ENCODE measurements around the gene CHRNB1. TPM values are rescaled to one million over a fixed set of nuclear protein-coding genes. Genes with fewer than 3 reads are reported as not detected.

Gene CHRNB1
- total RNA-seq, 2 donors from 2014 or later, result 2.6 to 8.8 TPM

GRCh38 chr17:7475764-7476422, 31.0 kb downstream of the CHRNB1 start:
- H3K27me3 ChIP-seq, result no peaks in the 10 kb centered on the region
- no peak for ATAC-seq
- intact Hi-C loops (cut with DNase I), result no loop called here
- WGBS, 2 donors, result 52 to 57% methylated on average over 15 of the region's 15 CpGs
- peak overlapping the region; percentile 13 to 99 (median 50) for H3K27ac ChIP-seq
- peaks cover 66% of the 10 kb centered on the region for H3K4me1 ChIP-seq
- no peak overlapping the region for H3K4me3 ChIP-seq
- peak; percentile 36 to 63 (median 54) for DNase-seq
- TF ChIP-seq, protein P1, sequence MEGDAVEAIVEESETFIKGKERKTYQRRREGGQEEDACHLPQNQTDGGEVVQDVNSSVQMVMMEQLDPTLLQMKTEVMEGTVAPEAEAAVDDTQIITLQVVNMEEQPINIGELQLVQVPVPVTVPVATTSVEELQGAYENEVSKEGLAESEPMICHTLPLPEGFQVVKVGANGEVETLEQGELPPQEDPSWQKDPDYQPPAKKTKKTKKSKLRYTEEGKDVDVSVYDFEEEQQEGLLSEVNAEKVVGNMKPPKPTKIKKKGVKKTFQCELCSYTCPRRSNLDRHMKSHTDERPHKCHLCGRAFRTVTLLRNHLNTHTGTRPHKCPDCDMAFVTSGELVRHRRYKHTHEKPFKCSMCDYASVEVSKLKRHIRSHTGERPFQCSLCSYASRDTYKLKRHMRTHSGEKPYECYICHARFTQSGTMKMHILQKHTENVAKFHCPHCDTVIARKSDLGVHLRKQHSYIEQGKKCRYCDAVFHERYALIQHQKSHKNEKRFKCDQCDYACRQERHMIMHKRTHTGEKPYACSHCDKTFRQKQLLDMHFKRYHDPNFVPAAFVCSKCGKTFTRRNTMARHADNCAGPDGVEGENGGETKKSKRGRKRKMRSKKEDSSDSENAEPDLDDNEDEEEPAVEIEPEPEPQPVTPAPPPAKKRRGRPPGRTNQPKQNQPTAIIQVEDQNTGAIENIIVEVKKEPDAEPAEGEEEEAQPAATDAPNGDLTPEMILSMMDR (IDR thresholded peaks at IDR 0.05), result no peak
- no peak for TF ChIP-seq POLR2A (IDR thresholded peaks at IDR 0.05)
- H3K9me3 ChIP-seq, result no peaks in the 10 kb centered on the region
- no peaks in the 10 kb centered on the region for H3K36me3 ChIP-seq (replicated peaks in 1 of 2; ENCODE audit: insufficient read depth in 1 of 2, low read depth in 2 of 2)

- ATAC-seq (no peak), DNase-seq (no peak)
- no peak overlapping the region for H3K4me3 ChIP-seq
- H3K9me3 ChIP-seq, result no peaks in the 10 kb centered on the region
- H3K27ac ChIP-seq, result peak overlapping the region; percentile 13 to 99 (median 50)
- H3K27me3 ChIP-seq, result no peaks in the 10 kb centered on the region
- intact Hi-C loops (cut with DNase I), result no loop called here
- no peaks in the 10 kb centered on the region for H3K36me3 ChIP-seq (replicated peaks in 1 of 2; ENCODE audit: insufficient read depth in 1 of 2, low read depth in 2 of 2)
- TF ChIP-seq, protein P1 (IDR thresholded peaks at IDR 0.05), result no peak
- TF ChIP-seq POLR2A (IDR thresholded peaks at IDR 0.05), result no peak
- 17 to 30% methylated on average over 3 of the region's 3 CpGs for WGBS, 2 donors
- H3K4me1 ChIP-seq, result peaks cover 60% of the 10 kb centered on the region
These were observed 31.6 kb downstream of the CHRNB1 start for GRCh38 chr17:7476494-7476893.

DNA sequence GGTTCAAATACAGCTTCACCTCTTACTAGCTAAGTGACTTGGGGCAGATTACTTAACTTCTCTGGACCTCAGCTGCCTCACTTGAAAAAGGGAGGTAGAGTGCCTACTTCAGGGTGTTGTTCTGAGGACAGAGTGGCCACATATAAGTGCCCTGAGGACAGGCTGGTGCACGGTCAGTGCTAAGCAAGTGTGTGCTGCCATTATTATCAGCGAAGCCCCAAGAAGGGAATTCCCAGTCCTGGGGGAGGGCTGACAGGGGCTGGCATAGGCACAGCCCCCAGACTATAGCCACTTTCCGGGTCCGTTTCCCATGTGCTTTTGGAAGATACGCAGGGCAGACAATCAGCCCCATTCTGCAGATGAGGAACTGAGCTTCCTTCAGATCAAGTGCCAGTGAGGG, 32.1 kb downstream of the CHRNB1 start:
- H3K36me3 ChIP-seq (replicated peaks in 1 of 2; ENCODE audit: insufficient read depth in 1 of 2, low read depth in 2 of 2), result no peaks in the 10 kb centered on the region
- H3K4me3 ChIP-seq, result no peak overlapping the region
- 92 to 100% methylated on average over 2 to 5 of the region's 5 CpGs for WGBS, 2 donors
- TF ChIP-seq, protein P1 (IDR thresholded peaks at IDR 0.05), result no peak
- no peak for TF ChIP-seq POLR2A (IDR thresholded peaks at IDR 0.05)
- no peaks in the 10 kb centered on the region for H3K9me3 ChIP-seq
- DNase-seq (no peak), ATAC-seq (no peak)
- intact Hi-C loops (cut with DNase I), result no loop called here
- H3K4me1 ChIP-seq, result peaks cover 56% of the 10 kb centered on the region
- no peaks in the 10 kb centered on the region for H3K27me3 ChIP-seq
- peak overlapping the region; percentile 99 to 100 (median 99) for H3K27ac ChIP-seq

DNA sequence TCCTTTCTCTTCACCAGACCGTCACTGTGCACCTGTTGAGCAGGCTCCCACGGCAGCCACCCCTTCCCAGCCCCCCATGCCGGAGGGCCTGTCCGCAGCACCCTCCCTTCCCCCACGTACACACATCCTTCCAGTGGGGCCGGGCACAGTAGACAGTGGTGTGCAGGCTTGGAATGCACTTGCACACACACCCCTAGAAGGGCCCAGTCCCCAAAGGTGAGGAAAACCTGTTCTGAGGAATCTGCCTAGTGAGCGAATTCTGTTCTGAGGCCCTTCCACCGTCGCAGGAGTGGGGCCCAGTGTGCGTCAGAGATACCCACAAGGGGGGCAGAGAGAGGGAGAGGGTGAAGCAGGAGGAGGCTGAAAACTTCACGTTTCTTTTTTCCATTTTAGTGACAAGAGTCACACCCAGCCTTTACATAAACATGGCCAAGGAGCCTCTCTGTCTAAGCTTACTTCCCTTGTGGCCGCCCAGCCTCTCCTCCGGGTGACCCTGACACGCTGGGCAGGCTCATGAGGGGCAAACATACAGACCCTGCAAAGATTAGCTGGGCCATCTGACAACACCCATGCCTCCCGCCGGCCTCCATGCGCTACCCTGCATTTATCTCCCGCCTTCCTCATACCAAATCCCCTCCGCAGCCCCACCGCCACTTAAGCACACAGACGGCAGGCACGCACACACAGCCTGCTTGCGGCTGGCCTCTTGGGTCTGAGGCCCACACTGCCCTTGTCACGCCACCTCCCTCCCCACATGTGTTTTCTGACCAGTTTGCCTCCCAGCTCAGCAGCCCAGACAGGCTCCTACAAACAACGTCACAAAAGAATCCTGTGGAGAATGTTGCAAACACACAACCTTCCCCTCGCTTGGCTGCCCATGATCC, 32.8 kb downstream of the CHRNB1 start:
- ATAC-seq, result peak; percentile 16
- DNase-seq, result peak; percentile 50 to 69 (median 62)
- Histone ChIP-seq H3K27ac (peak overlapping the region; percentile 99 to 100 (median 99)), H3K27me3 (no peaks in the 10 kb centered on the region), H3K9me3 (no peaks in the 10 kb centered on the region), H3K36me3 (replicated peaks in 1 of 2; ENCODE audit: insufficient read depth in 1 of 2, low read depth in 2 of 2) (no peaks in the 10 kb centered on the region), H3K4me3 (no peak overlapping the region), H3K4me1 (peaks cover 53% of the 10 kb centered on the region)
- intact Hi-C loops (cut with DNase I), result no loop called here
- peak; percentile 21 to 65 (median 43) for TF ChIP-seq POLR2A (IDR thresholded peaks at IDR 0.05)
- TF ChIP-seq, protein P1 (IDR thresholded peaks at IDR 0.05), result no peak
- 26 to 29% methylated on average over 24 to 25 of the region's 26 CpGs for WGBS, 2 donors

All from body of pancreas (tissue), 4 donors.